T-helper 1 cell treated with Interleukin-12 subunit alpha and Interleukin-12 subunit beta and Interleukin-4 antibody, amounts not matched to agents 30 ng/mL and 1 ng/mL, for 36 hours (primary cell): ENCODE measurements around the gene C11orf97. TPM values are rescaled to one million over a fixed set of nuclear protein-coding genes. Genes with fewer than 3 reads are reported as not detected.

Experiments used
- intact Hi-C: fragments of 100-400 bp; cut with micrococcal nuclease; formaldehyde crosslinking; loops from one replicate; pipeline ENCODE4 v1.15.1; 2024
- total RNA-seq: library from RNA; stranded (reverse); gene quantifications from 2 replicates; pipeline ENCODE4 v1.2.3, GENCODE V29; 2022

Gene C11orf97
- total RNA-seq, 1 donor from 2014 or later = not detected

DNA sequence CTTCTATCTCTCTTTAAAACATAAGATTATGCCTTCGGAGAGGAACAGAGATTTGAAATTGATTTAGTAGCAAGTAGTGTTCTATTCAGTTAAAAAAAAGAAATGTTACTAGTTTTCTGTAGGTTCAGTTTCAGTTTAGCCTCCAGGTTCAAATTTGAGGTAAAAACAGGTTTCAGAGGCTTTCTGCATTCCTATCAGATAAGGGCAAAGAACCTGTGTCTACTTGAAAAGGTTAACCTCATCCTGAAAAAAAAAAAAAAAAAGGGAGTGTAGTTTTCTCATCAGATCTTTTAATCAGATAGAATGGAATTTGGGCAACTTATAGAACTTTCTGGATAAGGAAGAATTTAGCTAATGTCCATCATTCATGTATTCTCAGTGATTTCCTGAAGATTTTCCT lies 12.1 kb downstream of the C11orf97 start:
- intact Hi-C loops = no loop called here

DNA sequence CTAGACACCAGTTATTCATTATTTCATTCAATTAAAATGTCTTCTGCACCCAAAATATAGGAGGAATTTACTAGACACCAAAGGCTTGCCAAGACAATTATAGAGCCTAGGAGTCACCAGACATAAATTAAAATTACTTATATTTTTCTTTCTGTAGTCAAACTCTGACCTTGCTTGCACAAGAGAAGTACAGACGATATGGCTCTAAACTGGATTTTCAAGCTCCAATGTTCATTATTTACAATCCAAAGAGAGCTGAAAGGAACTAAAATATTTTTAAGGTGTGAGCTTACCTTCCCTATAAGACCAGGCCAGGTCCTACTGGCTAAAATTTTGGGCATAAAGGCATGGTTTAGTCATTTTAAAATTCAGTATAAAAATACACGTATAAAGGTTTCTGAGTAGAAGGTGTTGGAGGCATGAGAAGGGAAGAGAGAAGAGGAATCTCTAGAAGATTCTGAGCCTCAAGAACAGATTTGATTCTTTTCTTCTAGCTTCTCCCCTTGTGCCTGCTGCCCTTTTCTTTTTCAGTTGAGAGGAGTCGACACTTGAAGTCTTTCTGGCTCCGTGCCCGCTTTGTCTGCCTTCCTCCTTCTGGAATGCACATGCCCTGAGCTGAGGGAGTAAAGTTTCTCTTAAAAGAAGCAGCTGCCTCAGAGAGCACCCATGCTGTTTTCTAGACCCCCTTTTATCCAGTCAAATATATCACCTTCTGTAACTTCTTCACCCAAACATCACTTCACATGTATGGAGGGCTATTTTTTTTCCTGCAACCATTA lies 13.5 kb downstream of the C11orf97 start:
- intact Hi-C loops = no loop called here

DNA sequence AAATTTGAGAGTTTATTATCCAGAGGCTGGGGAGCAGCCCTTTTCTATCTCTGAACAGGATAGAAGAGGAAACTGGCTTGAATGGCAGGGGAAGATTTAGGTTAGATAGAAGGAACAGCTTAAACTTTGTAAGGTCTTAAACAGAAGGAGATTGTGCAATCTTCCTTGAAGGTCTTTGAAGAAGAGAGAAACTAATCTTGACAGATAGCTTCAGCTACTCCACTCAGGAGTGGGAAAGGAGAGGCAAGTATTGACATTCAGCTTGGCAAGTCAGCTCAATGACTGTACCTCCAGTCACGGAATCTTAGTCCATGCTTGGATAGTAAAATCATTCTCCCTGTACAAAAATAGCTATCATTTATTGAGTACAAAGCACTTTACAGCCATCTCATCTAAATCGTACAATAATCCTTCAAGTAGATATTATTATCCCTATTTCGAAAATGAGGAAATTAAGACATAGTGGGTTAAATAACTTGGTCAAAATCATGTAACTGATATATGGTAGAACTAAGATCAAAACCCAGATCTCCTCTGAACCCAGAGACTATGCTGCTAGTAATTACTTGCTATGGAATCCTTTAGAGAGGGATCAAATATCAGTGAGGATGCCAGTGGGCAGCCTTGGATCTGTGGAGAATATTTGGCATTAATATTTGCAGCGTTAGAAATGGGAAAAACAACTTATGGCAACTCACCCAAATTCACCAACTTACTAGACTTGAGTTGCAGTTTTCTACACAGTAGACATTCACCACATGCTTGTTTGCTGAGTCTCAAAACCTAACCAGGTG lies 14.6 kb downstream of the C11orf97 start:
- intact Hi-C loops = no loop called here

- intact Hi-C loops = no loop called here
Measured at GRCh38 chr11:94528551-94528950, 16.3 kb downstream of the C11orf97 start.

GRCh38 chr11:94532211-94532610 lies 19.9 kb downstream of the C11orf97 start:
- intact Hi-C loops = no loop called here

- intact Hi-C loops = no loop called here
Measured at GRCh38 chr11:94533206-94533605, 20.9 kb downstream of the C11orf97 start.

DNA sequence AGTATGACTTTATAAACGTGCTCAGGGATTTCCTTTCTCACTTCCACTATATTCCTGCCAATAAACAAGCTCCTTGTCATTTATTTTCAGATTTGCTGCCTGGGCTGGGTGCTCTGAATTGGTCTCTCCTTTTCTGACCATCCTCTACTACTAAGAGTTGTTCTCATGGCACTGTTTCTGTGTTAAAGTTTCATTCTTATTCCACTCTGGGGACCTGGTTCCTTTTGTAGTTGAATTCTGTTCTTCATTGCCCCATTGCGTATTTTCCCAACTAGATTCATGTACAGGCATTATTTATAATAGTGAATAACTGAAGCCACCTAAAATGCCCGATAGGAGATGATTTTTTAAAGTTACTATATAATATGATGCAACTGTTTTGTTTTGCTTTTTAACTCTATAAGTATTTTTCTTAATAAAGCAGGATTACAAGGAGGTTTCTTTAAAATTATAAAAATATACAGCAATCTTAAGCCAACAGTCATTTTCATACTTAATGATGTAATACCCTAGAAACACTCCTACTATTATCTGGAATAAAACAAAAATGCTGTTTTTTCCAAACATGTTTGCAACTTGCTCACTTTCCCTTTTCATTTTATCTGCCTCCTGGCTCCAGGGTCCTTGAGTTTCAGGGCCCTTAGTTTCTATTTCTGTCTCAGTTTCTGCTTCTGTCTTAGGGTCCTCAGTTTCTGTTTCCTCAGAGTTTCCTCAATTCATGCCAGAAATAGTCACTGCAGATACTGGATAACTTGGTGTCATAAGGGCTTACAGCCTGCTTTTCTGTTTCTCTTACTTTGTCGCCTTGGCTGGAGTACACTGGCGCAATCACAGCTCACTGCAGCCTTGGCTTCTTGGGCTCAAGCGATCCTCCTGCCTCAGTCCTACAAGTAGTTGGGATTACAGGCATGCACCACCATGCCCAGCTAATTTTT lies 21.7 kb downstream of the C11orf97 start:
- intact Hi-C loops = no loop called here

DNA sequence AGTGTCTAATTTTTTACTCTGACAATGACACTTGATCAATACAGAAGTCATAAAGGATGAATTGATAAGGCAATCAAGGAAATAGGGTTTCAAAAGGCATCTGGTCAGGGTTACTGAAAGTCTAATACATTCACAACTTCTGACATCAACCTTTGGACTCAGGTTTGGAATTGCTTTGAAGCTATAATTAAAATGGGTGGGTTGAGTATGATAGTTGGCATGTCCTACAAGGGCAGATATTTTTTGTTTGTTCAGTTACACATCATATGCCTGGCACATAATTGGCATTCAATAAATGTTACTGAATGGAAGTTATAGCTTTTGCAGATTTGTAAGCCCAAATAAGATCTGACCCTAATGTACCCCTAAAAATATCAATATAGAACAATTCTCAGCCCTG lies 24.1 kb downstream of the C11orf97 start:
- intact Hi-C loops = no loop called here

DNA sequence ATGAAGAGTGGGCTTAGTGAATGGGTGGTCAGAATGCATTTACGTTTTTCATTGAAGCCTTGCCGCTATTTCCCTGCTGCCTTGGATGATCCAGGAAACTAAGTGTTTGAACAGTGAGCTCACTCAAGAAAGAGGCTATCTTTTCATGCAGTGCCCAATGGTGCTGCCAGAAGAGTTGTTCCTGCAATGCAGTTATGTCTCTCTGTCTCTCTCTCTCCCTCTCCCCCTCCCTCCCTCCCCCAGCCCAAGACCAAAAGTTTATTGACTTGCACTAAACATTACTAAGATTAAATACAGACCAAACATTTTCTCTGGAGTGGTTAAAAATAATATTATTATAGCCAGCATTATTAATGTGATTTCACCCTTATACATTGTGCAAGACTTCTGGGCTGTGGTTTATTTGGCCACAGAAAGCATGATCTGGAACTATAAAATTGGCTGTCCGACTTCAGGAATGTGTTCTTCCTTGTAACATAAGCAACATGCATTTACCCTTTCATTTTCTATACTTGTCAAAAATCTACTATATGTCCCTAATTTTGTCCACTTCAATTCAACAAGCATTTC lies 24.9 kb downstream of the C11orf97 start:
- intact Hi-C loops = no loop called here

GRCh38 chr11:94539420-94539819 lies 27.2 kb downstream of the C11orf97 start:
- intact Hi-C loops = no loop called here

DNA sequence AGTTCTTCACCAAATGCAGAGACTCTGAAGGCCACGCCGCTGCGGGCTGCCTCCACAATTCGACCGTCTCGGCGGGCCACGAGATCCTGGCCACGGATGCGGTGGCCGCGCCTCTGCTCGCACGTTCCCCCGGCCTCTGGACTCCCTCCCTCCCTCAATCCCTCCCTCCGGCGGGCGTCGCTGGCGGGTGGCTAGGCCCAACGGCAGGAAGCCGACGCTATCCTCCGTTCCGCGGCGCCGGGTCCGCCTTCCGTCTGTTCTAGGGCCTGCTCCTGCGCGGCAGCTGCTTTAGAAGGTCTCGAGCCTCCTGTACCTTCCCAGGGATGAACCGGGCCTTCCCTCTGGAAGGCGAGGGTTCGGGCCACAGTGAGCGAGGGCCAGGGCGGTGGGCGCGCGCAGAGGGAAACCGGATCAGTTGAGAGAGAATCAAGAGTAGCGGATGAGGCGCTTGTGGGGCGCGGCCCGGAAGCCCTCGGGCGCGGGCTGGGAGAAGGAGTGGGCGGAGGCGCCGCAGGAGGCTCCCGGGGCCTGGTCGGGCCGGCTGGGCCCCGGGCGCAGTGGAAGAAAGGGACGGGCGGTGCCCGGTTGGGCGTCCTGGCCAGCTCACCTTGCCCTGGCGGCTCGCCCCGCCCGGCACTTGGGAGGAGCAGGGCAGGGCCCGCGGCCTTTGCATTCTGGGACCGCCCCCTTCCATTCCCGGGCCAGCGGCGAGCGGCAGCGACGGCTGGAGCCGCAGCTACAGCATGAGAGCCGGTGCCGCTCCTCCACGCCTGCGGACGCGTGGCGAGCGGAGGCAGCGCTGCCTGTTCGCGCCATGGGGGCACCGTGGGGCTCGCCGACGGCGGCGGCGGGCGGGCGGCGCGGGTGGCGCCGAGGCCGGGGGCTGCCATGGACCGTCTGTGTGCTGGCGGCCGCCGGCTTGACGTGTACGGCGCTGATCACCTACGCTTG lies 31.7 kb downstream of the C11orf97 start, which contains the start of gene FUT4:
Gene FUT4 (plus strand): TSS at position 227 of the 951 bp plus-strand sequence. CDS start 213 bp downstream, at position 440.
- intact Hi-C loops = loop anchor here (1.0 to 10.0 kb wide), 17 partner anchors 25 to 1846 kb away; partner anchors contain the start of genes AMOTL1, ANKRD49, C11orf54 and CEP295

DNA sequence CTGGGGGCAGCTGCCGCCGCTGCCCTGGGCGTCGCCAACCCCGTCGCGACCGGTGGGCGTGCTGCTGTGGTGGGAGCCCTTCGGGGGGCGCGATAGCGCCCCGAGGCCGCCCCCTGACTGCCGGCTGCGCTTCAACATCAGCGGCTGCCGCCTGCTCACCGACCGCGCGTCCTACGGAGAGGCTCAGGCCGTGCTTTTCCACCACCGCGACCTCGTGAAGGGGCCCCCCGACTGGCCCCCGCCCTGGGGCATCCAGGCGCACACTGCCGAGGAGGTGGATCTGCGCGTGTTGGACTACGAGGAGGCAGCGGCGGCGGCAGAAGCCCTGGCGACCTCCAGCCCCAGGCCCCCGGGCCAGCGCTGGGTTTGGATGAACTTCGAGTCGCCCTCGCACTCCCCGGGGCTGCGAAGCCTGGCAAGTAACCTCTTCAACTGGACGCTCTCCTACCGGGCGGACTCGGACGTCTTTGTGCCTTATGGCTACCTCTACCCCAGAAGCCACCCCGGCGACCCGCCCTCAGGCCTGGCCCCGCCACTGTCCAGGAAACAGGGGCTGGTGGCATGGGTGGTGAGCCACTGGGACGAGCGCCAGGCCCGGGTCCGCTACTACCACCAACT lies 32.5 kb downstream of the C11orf97 start:
- intact Hi-C loops = loop anchor here (1.0 to 10.0 kb wide), 10 partner anchors 71 to 1846 kb away; partner anchors contain the start of genes AMOTL1, CEP295, CEP57 and JRKL

- intact Hi-C loops = loop anchor here (2.0 to 10.0 kb wide), 2 partner anchors 219 to 685 kb away; partner anchors contain the start of genes AMOTL1 and SESN3
Measured at GRCh38 chr11:94545264-94546161, 33.3 kb downstream of the C11orf97 start.

DNA sequence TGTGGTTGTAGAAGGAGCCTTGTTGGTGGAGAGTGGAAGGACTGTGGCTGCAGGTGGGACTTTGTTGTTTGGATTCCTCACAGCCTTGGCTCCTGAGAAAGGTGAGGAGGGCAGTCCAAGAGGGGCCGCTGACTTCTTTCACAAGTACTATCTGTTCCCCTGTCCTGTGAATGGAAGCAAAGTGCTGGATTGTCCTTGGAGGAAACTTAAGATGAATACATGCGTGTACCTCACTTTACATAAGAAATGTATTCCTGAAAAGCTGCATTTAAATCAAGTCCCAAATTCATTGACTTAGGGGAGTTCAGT lies 33.9 kb downstream of the C11orf97 start:
- intact Hi-C loops = loop anchor here (10.0 kb wide), 1 partner anchor 219 kb away; the partner anchor contains the start of gene AMOTL1

DNA sequence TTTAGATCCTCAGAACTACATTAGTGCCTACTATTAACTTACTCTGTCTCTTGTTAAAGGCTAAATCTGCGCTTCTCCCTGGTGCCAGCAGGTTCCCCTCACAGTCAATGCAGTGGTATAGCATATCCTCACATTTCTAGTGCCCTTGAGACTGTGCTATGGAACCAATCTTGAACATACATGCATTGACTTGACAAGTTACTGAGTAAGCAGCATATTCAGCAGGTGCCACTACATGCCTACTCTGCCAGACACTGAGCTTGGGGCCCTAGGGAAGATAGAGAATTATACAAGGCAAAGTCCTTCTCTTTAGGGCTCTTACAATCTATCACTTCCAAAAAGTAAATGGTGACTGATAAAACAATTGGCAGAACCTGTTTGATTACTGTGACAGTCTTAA lies 34.6 kb downstream of the C11orf97 start:
- intact Hi-C loops = loop anchor here (10.0 kb wide), 1 partner anchor 218 kb away; the partner anchor contains the start of gene AMOTL1

- intact Hi-C loops = loop anchor here (10.0 kb wide), 1 partner anchor 216 kb away; the partner anchor contains the start of gene AMOTL1
Measured at GRCh38 chr11:94549146-94549545, 36.9 kb downstream of the C11orf97 start.

GRCh38 chr11:94550513-94550912 lies 38.3 kb downstream of the C11orf97 start:
- intact Hi-C loops = no loop called here

DNA sequence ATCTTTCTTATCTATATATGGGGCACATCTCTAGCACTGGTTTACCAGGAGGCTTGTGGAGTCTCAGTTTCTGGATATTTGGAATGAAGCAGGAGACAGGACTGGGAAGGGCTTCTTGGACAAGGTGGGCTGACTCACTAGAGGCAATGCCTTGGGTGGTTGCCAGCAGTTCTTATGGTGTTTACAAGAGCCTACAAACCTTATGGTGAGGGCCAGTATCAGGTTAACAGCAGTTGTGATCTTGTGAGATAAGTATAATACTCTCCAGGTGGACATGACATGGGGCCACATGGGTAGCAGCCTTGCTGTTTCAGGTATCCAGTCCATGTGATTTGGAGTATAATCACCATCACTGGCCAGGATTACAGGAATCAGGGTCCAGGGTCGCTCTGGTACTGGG lies 41.7 kb downstream of the C11orf97 start:
- intact Hi-C loops = no loop called here
